Measurements from ENCODE around the gene FYB2.

Gene FYB2

DNA sequence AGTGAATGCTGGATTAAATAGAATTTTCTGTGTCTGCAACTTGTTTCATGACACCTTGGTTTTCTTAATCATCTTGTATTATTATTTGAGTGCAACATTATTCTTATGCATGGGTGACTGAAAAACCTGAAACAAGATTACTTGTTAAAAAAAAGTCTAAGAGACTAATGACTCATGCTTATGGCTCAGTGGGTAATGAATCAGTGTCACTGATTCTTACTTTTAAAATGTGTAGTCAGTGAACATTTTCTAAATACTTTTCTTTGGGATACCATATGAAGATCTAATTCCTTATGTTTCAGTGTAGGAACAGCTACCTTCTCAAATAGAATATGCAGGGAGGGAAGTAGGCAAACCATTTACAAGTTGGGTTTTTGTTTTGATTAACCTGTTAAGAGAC lies 108.6 kb downstream of the FYB2 start:
- DNase-seq (ENCODE audit: low read depth in 2 of 2), result no peak

DNA sequence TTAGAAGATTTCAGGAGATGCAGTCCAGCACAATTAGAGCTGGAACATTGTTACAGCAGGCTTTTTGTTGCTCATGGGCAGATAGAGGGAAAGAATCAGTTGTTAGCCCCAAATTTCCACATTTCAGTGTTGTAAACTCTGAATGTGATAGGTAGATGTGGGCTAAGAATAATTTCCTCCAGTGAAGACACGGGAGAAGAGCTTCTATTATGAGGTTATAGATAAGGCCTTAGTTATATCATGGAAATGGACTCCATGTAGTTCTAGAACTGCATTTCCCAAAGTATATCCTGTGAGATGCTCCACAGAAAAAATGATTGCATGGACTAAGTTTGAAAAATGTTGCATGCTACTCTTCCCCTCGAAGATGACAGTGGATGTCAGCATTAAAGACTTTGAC lies 109.2 kb downstream of the FYB2 start:
- no peak for DNase-seq (ENCODE audit: low read depth in 2 of 2)

DNA sequence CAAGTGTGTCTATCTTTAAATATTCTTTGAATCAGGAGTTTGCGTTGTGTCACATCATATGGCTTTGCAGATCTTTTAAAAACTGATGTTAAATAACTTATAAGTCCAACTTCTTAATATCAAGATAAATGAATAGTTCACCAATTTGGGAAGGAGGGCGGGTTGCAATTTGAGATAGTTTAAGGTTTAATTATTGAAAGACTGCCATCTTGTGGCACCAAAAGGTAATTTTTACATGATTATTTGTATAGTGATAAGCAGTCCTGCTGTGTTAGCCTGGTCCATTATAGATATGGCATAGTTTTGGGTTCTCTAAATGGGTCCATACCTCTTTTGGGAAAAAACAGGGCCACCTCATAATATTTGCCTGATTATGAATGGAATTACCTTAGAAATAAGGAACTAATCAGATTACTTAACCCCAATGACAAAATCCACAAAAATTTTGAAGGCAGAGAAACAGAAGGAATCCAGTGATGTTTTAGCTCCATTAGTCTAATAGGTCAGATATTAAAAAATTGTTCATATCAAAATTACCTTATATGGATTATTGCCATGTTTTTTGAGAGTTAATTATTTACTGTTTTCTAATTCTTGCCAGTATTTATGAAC lies 109.8 kb downstream of the FYB2 start:
- DNase-seq (ENCODE audit: low read depth in 2 of 2), result no peak

DNA sequence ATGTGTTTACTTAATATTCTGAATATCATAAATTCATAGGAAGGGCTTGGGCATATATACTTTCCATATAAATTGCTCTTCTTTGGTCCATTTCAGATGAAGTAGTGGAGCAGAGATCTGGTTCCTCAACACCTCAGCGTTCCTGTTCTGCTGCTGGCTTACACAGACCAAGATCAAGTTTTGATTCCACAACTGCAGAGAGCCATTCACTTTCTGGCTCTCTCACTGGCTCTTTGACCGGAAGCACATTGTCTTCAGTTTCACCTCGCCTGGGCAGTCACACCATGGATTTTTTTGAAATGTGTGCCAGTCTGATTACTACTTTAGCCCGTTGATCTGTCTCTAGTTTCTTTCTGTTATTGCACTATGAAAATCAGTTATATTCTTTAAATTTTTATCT lies 111.8 kb downstream of the FYB2 start:
- DNase-seq (ENCODE audit: low read depth in 2 of 2), result no peak

DNA sequence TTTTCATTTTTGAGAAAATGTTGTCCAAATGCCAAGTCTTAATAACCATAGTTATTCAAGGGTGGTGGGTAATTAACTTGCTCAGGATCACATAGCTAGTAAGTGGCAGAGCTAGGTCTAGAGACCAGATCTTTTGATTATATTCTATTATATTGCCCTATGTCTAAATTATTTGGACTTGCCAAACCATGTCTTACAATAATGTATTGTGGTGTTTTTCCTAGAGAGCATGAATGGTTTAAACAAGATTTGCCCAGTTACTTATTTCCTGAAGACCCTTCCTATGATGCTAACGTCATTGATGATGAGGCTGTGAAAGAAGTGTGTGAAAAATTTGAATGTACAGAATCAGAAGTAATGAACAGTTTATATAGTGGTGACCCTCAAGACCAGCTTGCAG lies 115.5 kb downstream of the FYB2 start:
- DNase-seq (ENCODE audit: low read depth in 2 of 2), result no peak

DNA sequence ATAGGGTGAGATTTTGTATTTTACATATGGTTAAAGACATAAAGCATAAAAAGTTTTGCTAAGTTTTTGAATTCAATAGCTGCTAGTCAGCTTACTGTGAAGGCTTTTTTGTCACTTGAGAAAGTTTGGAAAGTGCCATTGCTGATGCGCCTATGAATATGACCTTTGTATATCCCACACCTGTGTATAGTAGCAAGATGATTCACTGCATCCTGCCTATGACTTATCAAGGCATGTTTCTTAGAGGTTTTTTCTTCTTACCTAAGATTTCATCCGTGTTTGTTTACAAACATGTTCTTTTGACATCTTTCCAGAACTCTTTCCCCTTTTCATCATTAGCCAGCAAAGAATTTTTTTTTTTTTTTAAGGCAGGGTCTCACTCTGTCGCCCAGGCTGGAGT lies 122.5 kb downstream of the FYB2 start:
- no peak for DNase-seq (ENCODE audit: low read depth in 2 of 2)

DNA sequence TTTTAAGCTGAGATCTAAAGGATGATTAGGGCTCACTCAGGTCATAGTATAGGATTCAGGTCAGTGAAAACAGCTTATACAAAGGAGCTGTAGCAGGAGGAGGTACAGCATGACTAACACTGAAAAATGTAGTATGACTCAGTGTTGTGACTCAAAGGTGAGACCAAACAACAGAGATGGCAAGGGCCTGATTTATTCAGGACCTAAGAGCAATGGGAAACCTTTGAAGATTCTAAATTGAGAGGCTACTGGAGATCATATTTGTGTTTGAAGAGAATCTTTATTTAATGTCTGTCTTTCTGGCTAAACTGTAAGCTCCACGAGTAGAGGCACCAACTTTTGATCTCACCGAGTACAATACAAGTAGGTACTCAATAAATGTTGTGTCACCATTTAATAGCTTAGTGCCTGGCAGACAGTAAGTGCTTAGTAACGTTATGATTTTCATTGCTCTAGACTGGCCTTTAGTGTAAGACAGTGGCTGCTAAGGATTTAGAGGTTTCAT lies 130.6 kb downstream of the FYB2 start:
- no peak for DNase-seq (ENCODE audit: low read depth in 2 of 2)

DNA sequence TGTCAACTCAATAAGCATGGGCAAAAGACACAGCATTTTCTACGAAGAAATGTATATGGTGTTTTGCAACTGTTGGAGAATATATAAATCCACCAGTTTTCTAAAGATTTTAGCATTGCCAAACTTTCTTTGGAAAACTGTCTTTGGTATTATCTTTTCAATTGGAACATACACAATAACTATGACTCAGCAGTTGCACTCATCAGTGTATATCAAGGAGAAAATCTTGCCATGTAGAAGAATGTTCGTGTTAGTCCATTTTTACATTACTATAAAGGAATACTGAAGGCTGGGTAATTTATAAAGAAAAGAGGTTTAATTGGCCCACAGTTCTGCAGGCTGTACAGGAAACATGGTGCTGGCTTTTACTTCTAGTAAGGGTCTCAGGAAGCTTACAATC lies 133.0 kb downstream of the FYB2 start:
- no peak for DNase-seq (ENCODE audit: low read depth in 2 of 2)

DNA sequence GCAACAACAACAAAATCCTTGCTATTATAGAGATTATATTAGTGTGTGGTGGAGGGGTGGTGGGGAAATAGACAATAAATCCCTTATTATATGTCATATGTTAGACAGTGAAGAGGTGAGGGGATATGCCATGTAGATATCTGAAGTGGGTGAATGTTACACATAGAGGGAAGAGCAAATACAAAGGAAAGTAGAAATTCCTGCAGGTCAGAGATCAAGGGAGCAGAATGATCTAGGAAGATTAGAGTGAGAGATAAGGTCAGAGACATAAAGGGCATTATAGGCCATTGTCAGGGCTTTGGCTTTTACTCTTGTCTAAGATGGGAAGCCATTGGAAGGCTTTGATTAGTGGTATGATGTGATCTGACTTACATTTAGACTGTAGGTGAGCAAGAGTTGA lies 135.6 kb downstream of the FYB2 start:
- no peak for DNase-seq (ENCODE audit: low read depth in 2 of 2)

DNA sequence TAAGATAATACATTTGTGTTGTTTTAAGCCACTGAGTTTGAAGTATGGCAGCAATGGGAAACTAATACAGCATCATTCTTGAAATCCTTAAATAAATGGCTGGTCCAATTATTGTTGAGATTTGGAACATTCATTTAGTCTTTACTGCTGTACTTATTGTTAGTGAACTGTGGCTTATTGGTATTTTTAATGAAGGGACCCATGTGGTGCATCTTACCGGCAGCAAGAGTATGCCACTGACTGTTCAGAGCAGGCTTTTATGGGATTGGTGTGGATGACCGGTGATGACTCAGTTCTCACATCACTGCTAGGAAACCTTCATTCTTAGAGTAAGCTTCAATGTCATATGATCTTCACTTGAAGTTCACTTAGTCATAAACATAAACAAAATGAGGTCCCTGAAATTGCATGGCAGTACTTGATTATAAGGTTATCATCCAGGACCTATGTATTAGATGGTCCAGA lies 142.6 kb downstream of the FYB2 start:
- DNase-seq (ENCODE audit: low read depth in 2 of 2), result no peak

DNA sequence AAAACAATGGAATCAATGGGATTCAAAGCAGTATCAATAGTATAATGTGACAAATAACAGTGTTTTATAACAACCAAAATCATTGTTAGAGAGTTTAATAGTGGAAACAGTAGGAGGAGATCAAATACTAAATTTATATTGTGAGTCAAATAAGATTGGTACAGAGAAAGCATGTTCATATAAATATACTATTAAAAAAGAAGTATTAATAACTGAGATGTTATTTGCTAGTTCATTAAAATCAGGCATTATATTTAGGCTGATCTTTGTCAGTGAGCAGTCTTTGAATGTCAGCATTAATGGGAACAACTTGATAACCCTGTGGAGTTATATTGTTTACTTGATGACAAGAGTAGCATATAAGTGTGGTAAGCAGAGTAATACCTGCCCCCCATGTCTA lies 143.4 kb downstream of the FYB2 start:
- no peak for DNase-seq (ENCODE audit: low read depth in 2 of 2)

DNA sequence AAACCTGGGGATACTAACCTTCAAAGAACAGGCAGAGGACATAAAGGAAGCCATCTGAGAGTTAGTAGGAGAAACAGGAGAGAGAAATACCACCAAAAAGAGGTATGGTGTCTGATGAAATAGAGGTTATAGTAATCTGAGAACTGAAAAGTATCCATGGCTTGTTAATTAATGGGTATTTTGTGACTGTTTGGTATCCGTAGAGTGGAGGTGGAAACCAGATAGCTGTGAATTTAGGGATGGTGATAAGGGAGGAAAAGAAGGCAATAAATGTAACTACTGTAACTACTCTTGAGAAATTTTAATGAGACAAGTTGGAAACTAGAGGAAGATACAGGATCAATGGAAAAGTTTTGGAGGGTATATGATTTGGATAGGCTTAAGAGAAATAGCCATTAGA lies 146.6 kb downstream of the FYB2 start:
- no peak for DNase-seq (ENCODE audit: low read depth in 2 of 2)

DNA sequence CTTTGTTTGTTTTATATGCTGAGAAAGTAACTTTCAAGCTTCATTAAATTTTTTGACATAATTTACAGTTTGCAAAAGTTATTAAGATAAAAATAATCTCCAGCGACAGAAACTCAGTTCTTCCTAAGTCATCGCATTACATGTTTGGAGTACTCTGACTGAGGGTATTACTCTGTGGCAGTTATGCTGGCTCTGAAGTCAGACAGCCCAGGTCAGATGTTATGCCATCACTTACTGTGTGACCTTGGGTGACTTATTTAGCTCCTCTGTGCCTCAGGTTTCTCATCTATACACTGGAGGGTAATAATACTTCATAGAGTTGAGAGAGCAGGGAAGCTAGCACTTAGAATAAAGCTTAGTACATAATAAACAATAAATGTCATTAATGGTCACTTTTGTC lies 147.7 kb downstream of the FYB2 start:
- DNase-seq (ENCODE audit: low read depth in 2 of 2), result no peak

DNA sequence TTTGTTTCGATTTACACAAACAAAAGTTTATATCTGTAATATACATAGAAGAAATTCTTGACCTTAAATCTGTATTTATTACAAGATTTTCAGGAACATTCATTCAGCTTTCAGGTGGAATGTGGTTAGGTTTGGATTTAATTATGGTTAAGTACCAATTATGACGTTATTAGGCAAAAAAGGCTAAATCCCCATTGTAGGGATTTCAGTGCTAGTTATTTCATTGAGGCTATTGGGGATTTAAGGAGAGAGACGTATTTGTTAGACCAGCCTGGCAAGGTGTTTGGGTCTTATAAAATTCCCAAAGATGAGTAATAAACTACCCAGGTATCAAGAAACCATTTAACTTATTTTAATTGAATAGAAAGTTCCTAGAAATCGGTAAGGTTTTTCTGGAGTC lies 148.1 kb downstream of the FYB2 start:
- no peak for DNase-seq (ENCODE audit: low read depth in 2 of 2)

DNA sequence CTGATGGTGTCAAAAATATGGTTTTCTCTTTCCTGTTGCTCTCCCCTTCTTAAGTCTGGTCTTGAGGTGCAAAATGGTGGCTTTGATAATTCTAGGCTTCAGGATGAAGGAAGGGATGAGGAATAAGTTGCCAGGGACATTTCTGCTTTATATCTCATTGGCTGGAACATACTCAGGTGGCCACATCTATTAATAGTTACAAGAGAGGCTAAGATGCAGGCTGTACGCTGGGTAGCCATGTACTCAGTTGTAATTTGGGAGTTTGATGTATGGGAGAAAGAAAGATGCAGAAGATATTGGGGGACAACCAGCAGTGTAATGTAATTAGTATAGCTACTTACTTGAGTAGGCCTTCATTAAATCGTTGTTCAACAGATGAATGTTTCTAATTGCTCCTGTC lies 148.9 kb downstream of the FYB2 start:
- no peak for DNase-seq (ENCODE audit: low read depth in 2 of 2)

All from stimulated activated CD8-positive, alpha-beta memory T cell treated with anti-CD3 and anti-CD28 coated beads, Interleukin-2, amount 100 ng/mL, for 1 hour (primary cell).